Tongue (tissue), 2 donors: Measurements from ENCODE around the gene LILRA5. TPM values are rescaled to one million over a fixed set of nuclear protein-coding genes. Genes with fewer than 3 reads are reported as not detected.
"Not testable (repeated sequence)": the region's sequence is repeated elsewhere in the genome, so short reads cannot be mapped to it uniquely, and the experiment has no call there.

Source experiments
- DNase-seq: peaks from one replicate; pipeline ENCODE4 v3.0.0-alpha.2; 2015
- total RNA-seq: library from RNA; depleted of rRNA; stranded (reverse); fragments of >200 nt; gene quantifications from one replicate; pipeline ENCODE4 v1.2.3, GENCODE V29; 2014

Gene LILRA5
- total RNA-seq, 1 donor from 2014 or later = not detected

- no peak for DNase-seq
These were observed 20.8 kb upstream of the LILRA5 start for GRCh38 chr19:54333586-54334298.

GRCh38 chr19:54332149-54332548 lies 19.2 kb upstream of the LILRA5 start:
- no peak for DNase-seq

- no peak for DNase-seq
These were observed 18.7 kb upstream of the LILRA5 start for GRCh38 chr19:54331626-54332025.

- no peak for DNase-seq
These were observed 16.7 kb upstream of the LILRA5 start for GRCh38 chr19:54329476-54330165.

GRCh38 chr19:54328781-54329180 lies 15.8 kb upstream of the LILRA5 start:
- DNase-seq = not testable (repeated sequence)

GRCh38 chr19:54325631-54326030 lies 12.7 kb upstream of the LILRA5 start:
- DNase-seq = no peak

GRCh38 chr19:54325194-54325621 lies 12.2 kb upstream of the LILRA5 start:
- peak; percentile 54 for DNase-seq

GRCh38 chr19:54324071-54324470 lies 11.1 kb upstream of the LILRA5 start:
- no peak for DNase-seq

GRCh38 chr19:54322934-54323333 lies 10.0 kb upstream of the LILRA5 start:
- not testable (repeated sequence) for DNase-seq

GRCh38 chr19:54322295-54322694 lies 9.3 kb upstream of the LILRA5 start:
- DNase-seq = not testable (repeated sequence)

- DNase-seq = no peak
These were observed 7.1 kb upstream of the LILRA5 start for GRCh38 chr19:54319892-54320670.

- DNase-seq = no peak
These were observed 6.1 kb upstream of the LILRA5 start for GRCh38 chr19:54319049-54319448.

- DNase-seq = no peak
These were observed 4.9 kb upstream of the LILRA5 start for GRCh38 chr19:54317965-54318240.

GRCh38 chr19:54317108-54317964 lies 4.4 kb upstream of the LILRA5 start:
- DNase-seq = no peak

- DNase-seq = no peak
These were observed 3.8 kb upstream of the LILRA5 start for GRCh38 chr19:54316746-54317107.

GRCh38 chr19:54315956-54316355 lies 3.0 kb upstream of the LILRA5 start:
- no peak for DNase-seq

GRCh38 chr19:54312011-54312410 lies 955 bp downstream of the LILRA5 start:
- DNase-seq = no peak

GRCh38 chr19:54311486-54311885 lies 1.5 kb downstream of the LILRA5 start:
- DNase-seq = no peak

- DNase-seq = no peak
These were observed 2.4 kb downstream of the LILRA5 start for GRCh38 chr19:54310543-54310942.

GRCh38 chr19:54309811-54310210 lies 3.2 kb downstream of the LILRA5 start:
- DNase-seq = no peak

- DNase-seq = no peak
These were observed 5.5 kb downstream of the LILRA5 start for GRCh38 chr19:54307389-54308020.

- DNase-seq = no peak
These were observed 7.8 kb downstream of the LILRA5 start for GRCh38 chr19:54305141-54305540.
